Measurements from ENCODE around the gene PRDM16.

GRCh38 chr1:3382326-3383057 lies 313.5 kb downstream of the PRDM16 start:
- TF ChIP-seq CTCF (IDR thresholded peaks at IDR 0.05; ENCODE audit: insufficient read depth, low read depth, low read length) (no peak), EZH2 (IDR thresholded peaks at IDR 0.05; ENCODE audit: insufficient read depth, low read length) (no peak)

All from astrocyte (in vitro differentiated cells and primary cell).